HL-60 (cell line): ENCODE data around the gene NTN1.

Experiments used
- POLR2AphosphoS5 ChIP-seq: IDR thresholded peaks from 2 replicates; pipeline ENCODE4 v1.6.1; 2012; ENCODE audit warnings: low read depth
- TF ChIP-seq, protein P1 (sequence below): IDR thresholded peaks from one replicate; pipeline ENCODE4 v1.5.1; 2011; ENCODE audit warnings: low read length, control low read depth, inconsistent platforms; ENCODE audit not compliant: insufficient read depth

DNA sequence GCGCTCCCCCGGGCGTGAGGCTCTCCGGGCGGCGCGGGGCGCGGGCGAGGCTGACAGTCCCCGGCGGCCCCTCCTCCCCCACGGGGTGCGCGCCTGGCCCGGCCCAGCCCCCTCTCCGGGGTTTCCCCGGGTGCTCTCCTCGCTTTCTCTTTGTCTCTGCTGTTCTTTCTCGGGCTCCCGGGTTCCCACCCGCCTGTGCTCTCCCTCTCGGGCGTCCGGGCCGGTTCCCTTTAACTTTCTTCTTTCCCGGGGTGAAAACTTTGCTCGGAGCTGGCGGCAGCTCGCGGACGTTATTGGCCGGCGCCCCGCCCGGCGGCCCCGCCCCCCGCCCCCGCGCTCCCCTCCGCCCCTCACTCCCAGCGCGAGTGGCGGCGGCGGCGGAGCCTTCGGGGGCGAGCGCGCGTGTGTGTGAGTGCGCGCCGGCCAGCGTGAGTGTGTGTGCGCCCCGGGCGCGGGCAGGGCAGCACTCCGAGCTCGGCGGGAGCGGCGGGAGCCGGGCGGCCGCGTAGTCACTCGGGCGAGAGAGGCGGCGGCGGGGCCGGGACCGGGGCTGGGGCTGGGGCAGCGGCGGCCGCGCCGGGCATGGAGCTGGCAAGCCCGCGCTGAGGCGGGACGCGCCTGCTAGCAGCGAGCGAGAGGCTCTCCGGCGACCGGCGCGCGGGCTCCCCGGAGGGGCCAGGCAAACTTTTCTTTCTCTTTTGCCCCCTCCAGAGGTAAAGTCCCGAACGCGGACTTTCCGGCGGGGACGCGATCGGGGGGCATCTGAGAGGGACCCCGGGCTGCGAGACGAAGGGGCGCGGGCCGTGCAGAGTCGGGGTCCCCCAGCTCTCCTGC lies at the start of gene NTN1:
- TF ChIP-seq, protein P1, sequence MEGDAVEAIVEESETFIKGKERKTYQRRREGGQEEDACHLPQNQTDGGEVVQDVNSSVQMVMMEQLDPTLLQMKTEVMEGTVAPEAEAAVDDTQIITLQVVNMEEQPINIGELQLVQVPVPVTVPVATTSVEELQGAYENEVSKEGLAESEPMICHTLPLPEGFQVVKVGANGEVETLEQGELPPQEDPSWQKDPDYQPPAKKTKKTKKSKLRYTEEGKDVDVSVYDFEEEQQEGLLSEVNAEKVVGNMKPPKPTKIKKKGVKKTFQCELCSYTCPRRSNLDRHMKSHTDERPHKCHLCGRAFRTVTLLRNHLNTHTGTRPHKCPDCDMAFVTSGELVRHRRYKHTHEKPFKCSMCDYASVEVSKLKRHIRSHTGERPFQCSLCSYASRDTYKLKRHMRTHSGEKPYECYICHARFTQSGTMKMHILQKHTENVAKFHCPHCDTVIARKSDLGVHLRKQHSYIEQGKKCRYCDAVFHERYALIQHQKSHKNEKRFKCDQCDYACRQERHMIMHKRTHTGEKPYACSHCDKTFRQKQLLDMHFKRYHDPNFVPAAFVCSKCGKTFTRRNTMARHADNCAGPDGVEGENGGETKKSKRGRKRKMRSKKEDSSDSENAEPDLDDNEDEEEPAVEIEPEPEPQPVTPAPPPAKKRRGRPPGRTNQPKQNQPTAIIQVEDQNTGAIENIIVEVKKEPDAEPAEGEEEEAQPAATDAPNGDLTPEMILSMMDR: no peak
- TF ChIP-seq POLR2AphosphoS5: no peak
